ENCODE measurements around the gene MS4A3.
"Not testable (repeated sequence)": the region's sequence is repeated elsewhere in the genome, so short reads cannot be mapped to it uniquely, and the experiment has no call there.

Gene MS4A3
- 0.10 to 5.2 reads per million in 2 donors for total RNA-seq

- DNase-seq = no peak
Observed at GRCh38 chr11:60056349-60056969, at the start of gene MS4A3. Gene MS4A3 (plus strand): TSS chr11:60056665. CDS start chr11:60061161, 4,496 bp downstream.

GRCh38 chr11:60016881-60017280 is 39.6 kb upstream of the MS4A3 start, which contains the start of gene OOSP4B:
Gene OOSP4B (plus strand): TSS chr11:60017181.
- no peak for DNase-seq

- no peak for DNase-seq
Observed at GRCh38 chr11:60018058-60018457, 38.4 kb upstream of the MS4A3 start.

- not testable (repeated sequence) for DNase-seq
Observed at GRCh38 chr11:60020376-60020775, 36.1 kb upstream of the MS4A3 start.

GRCh38 chr11:60029015-60029632 is 27.3 kb upstream of the MS4A3 start:
- no peak for DNase-seq

- no peak for DNase-seq
Observed at GRCh38 chr11:60040109-60040508, 16.4 kb upstream of the MS4A3 start, which contains the start of gene OOSP2. Gene OOSP2 (plus strand): TSS chr11:60040409. CDS start chr11:60040460, 51 bp downstream.

GRCh38 chr11:60050422-60050821 is 6.0 kb upstream of the MS4A3 start:
- not testable (repeated sequence) for DNase-seq

GRCh38 chr11:60050839-60051238 is 5.6 kb upstream of the MS4A3 start:
- DNase-seq = not testable (repeated sequence)

- no peak for DNase-seq
Observed at GRCh38 chr11:60059052-60059451, 2.6 kb downstream of the MS4A3 start.

GRCh38 chr11:60059521-60060240 is 3.2 kb downstream of the MS4A3 start:
- DNase-seq = no peak

GRCh38 chr11:60064111-60064510 is 7.6 kb downstream of the MS4A3 start:
- no peak for DNase-seq

- DNase-seq = no peak
Observed at GRCh38 chr11:60065801-60066200, 9.3 kb downstream of the MS4A3 start.

GRCh38 chr11:60069450-60069849 is 13.0 kb downstream of the MS4A3 start:
- DNase-seq = no peak

- DNase-seq = not testable (repeated sequence)
Observed at GRCh38 chr11:60071644-60072043, 15.2 kb downstream of the MS4A3 start.

GRCh38 chr11:60077216-60077817 is 20.9 kb downstream of the MS4A3 start:
- DNase-seq = no peak

- DNase-seq = no peak
Observed at GRCh38 chr11:60077981-60078380, 21.5 kb downstream of the MS4A3 start.

GRCh38 chr11:60078745-60079144 is 22.3 kb downstream of the MS4A3 start:
- DNase-seq = no peak

- no peak for DNase-seq
Observed at GRCh38 chr11:60080535-60080934, 24.1 kb downstream of the MS4A3 start.

GRCh38 chr11:60084631-60085273 is 28.3 kb downstream of the MS4A3 start:
- no peak for DNase-seq

- no peak for DNase-seq
Observed at GRCh38 chr11:60085909-60086308, 29.4 kb downstream of the MS4A3 start.

- DNase-seq = no peak
Observed at GRCh38 chr11:60087239-60087638, 30.8 kb downstream of the MS4A3 start.

GRCh38 chr11:60088364-60088763 is 31.9 kb downstream of the MS4A3 start, which contains the start of gene MS4A2:
Gene MS4A2 (plus strand): TSS chr11:60088664. CDS start chr11:60088766, 102 bp downstream.
- DNase-seq = no peak
